ENCODE results near the gene ARHGEF4.

ARHGEF4 gene

DNA sequence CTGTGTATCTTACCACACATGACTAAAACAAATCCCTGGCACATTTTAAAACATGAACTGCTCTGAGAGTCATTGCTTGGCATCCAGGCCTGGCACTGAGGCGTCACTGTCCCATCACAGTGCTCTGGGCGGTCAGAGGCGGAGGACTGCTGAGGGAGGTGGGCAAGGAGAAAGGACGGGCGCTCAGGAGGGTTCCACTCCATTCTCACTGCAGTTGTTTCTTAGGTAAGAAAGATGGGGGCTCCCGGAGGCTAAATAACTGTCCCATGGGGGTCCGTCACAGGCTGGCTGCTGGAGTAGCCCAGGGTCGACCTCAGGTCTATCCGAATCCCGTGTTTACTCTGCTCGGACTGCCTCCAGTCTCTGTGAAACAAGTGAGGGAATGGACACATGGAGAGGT is 139.0 kb downstream of the ARHGEF4 start:
- in situ Hi-C loops (cut with MboI; ENCODE audit: low pct_unique_long_range_greater_than_20kb, low sequenced_read_pairs, unreplicated experiment): no loop called here

DNA sequence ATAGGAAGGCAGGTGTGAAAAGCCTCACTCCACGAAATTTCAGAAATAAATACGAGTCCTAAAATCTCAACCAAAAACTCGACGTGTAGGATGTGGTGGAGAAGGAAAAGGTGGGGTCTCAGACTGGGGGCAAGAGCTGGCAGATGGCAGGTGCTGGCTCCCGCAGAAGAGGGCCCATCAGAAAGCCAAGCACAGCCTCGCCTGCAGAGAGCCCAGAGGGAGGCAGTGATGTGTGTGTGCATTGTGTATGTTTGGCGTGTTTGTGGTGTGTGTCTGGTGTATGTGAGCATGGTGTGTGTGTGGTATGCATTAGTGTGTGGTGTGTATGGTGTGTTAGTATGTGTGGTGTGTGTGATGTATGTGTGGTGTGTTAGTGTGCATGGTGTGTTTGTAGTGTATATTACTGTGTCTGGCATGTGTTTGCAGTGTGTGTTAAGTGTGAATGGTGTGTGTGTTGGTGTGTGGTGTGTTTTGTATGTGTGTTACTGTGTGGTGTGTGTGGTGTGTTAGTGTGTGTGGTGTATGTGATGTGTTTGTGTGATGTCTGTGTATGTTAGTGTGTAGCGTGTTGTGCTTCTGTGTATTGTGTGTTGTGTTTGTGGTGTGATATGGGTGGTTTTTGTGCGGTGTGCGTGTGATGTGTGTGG is 140.0 kb downstream of the ARHGEF4 start:
- DNase-seq (ENCODE audit: low spot score): no peak
- TF ChIP-seq, protein P1, sequence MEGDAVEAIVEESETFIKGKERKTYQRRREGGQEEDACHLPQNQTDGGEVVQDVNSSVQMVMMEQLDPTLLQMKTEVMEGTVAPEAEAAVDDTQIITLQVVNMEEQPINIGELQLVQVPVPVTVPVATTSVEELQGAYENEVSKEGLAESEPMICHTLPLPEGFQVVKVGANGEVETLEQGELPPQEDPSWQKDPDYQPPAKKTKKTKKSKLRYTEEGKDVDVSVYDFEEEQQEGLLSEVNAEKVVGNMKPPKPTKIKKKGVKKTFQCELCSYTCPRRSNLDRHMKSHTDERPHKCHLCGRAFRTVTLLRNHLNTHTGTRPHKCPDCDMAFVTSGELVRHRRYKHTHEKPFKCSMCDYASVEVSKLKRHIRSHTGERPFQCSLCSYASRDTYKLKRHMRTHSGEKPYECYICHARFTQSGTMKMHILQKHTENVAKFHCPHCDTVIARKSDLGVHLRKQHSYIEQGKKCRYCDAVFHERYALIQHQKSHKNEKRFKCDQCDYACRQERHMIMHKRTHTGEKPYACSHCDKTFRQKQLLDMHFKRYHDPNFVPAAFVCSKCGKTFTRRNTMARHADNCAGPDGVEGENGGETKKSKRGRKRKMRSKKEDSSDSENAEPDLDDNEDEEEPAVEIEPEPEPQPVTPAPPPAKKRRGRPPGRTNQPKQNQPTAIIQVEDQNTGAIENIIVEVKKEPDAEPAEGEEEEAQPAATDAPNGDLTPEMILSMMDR (IDR thresholded peaks at IDR 0.05; ENCODE audit: extremely low read depth, insufficient read depth, missing control alignments): no peak
- in situ Hi-C loops (cut with MboI; ENCODE audit: low pct_unique_long_range_greater_than_20kb, low sequenced_read_pairs, unreplicated experiment): no loop called here

More for the DNA sequence above, 139.0 kb downstream of the ARHGEF4 start:
- no peak for DNase-seq (ENCODE audit: low spot score)
- TF ChIP-seq, protein P1 (IDR thresholded peaks at IDR 0.05; ENCODE audit: extremely low read depth, insufficient read depth, missing control alignments): no peak

DNA sequence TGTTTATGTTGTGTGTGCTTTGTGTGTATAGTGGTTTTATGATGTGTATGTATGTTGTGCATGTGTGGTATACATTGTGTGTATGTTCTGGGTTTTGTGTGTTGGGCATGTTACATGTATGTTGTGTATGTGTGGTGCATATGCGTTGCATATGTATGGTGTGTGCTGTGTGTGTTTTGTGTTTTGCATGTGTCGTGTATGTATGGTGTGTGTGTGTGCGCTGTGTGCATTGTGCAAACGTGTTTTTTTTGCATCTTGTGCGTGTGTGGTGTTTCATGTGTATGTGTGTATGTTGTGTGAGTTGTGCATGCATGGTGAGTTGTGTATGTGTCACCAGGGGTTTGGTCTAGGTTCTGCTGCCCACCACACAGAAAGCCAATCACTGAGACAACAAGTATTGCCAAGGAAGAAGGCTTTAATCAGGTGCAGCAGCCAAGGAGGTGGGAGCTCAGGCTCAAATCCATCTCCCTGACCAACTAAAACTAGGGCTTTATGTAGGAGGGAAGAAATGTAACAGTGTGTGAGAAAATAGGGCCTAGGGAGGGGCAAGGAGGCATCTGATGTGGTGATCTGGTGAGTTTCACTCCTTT is 140.8 kb downstream of the ARHGEF4 start:
- TF ChIP-seq, protein P1 (IDR thresholded peaks at IDR 0.05; ENCODE audit: extremely low read depth, insufficient read depth, missing control alignments): no peak
- in situ Hi-C loops (cut with MboI; ENCODE audit: low pct_unique_long_range_greater_than_20kb, low sequenced_read_pairs, unreplicated experiment): no loop called here
- no peak for DNase-seq (ENCODE audit: low spot score)

DNA sequence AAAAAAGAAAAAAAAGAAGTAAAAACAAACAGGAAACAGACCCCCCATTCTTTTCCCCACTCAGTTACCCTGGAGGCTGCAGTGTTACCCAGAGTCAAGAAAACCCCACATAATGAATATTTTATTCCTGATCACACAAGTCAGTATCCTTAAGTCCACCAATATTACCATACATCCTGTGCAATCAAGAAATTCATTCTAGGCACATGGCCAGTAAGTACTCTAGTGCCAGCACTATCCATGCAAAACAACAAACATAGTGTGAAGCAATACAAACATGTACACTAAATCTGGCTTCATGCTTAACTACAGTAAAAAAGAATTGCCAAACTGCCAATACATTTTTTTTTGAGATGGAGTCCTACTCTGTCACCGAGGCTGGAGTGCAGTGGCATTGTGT is 145.0 kb downstream of the ARHGEF4 start:
- TF ChIP-seq, protein P1 (IDR thresholded peaks at IDR 0.05; ENCODE audit: extremely low read depth, insufficient read depth, missing control alignments): no peak
- no peak for DNase-seq (ENCODE audit: low spot score)
- in situ Hi-C loops (cut with MboI; ENCODE audit: low pct_unique_long_range_greater_than_20kb, low sequenced_read_pairs, unreplicated experiment): no loop called here

DNA sequence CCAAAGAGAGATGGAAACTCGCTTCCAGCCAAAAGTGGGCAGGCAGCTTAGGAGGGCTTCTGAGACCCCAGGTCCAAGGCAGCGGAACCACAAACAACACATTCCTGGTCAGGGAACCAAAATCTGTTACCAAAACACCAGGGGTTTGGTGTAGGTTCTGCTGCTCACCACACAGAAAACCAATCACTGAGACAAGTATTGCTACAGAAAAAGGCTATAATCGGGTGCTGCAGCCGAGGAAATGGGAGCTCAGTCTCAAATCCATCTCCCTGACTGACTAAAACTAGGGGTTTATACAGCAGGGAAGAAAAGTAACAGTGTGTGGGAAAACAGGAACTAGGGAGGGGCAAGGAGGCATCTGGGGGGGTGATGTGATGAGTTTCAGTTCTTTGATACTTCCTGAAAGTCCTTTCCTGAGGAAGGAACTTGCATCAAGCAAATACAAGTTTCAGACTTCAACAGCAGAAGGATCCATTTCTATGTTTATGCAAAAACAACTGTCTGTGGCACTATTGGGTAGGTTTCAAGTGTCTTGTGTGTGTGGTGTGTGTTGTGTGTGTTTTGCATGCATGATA is 148.6 kb downstream of the ARHGEF4 start:
- TF ChIP-seq, protein P1 (IDR thresholded peaks at IDR 0.05; ENCODE audit: extremely low read depth, insufficient read depth, missing control alignments): no peak
- in situ Hi-C loops (cut with MboI; ENCODE audit: low pct_unique_long_range_greater_than_20kb, low sequenced_read_pairs, unreplicated experiment): no loop called here
- DNase-seq (ENCODE audit: low spot score): no peak

DNA sequence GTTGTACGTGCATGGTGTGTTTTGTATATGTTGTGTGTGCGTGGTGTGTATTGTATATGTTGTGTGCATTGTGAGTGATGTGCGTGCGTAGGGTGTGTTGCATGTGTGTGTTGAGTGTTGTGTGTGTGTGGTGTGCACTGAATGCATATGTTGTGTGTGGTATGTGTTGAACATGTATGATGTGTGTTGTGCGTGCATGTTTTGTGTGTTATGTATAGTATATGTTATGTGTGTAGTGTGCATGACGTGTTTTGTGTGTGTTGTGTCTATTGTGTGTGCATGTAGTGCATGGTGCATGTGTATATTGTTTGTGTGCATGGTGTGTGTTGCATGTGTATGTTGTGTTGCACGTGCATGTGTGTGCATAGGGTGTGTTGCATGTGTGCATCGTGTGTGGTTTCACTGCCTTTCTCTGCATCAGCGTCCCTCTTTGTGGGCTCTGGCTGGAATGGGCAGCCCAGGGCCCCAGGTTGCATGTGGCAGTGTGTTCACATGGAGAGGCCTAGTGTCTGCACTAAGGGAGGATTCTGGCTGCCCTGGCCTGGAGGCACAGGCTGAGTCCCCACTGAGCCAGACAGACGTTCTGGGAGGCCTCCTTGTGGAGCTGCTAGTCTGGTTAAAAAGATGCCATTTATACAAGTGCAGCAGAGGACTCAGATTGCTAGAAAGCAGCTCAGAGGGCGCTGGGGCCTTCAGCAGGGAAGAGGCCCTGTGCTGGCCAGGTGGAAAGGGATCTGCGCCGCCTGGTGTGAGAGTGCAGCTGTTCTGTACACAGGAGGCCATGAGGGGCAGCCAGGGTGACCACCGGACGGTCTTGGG is 149.3 kb downstream of the ARHGEF4 start:
- DNase-seq (ENCODE audit: low spot score): no peak
- TF ChIP-seq, protein P1 (IDR thresholded peaks at IDR 0.05; ENCODE audit: extremely low read depth, insufficient read depth, missing control alignments): no peak
- in situ Hi-C loops (cut with MboI; ENCODE audit: low pct_unique_long_range_greater_than_20kb, low sequenced_read_pairs, unreplicated experiment): no loop called here
